ENCODE results near the gene OVOL1. TPM values are rescaled to one million over a fixed set of nuclear protein-coding genes. Genes with fewer than 3 reads are reported as not detected.

The OVOL1 gene
- 100 to 1,000 TPM in 1 of 5 donors, 10 to 100 TPM in 1, 1 to 10 TPM in 2, not detected in 1; 1.2 to 120 (median 9.9) TPM for total RNA-seq
- 1 to 10 TPM in 2 of 3 donors, under 1 TPM in 1; 0.92 to 7.8 (median 1.3) TPM for polyA plus RNA-seq
- long read RNA-seq, donor 1: 0 reads
- long read RNA-seq, donor 2, transcript OVOL1-201 (4 exons, 3,034 nt): major isoform, 6 of 6 reads
- long read RNA-seq, donor 2, partial matches to known transcripts: 0 of 6 reads
- long read RNA-seq, donor 2, other reads (novel, unspliced or antisense): 0 of 6 reads
- long read RNA-seq, donor 3, partial matches to known transcripts: 0 of 1 reads
- long read RNA-seq, donor 3, other reads (novel, unspliced or antisense): 0 of 1 reads
- long read RNA-seq, donor 4: 0 reads
- long read RNA-seq, donor 5: 0 reads
- long read RNA-seq, donor 6, partial matches to known transcripts: 0 of 3 reads
- long read RNA-seq, donor 6, other reads (novel, unspliced or antisense): 0 of 3 reads
- long read RNA-seq, donor 7, transcript OVOL1-201 (4 exons, 3,034 nt): major isoform, 6 of 6 reads
- long read RNA-seq, donor 7, partial matches to known transcripts: 0 of 6 reads
- long read RNA-seq, donor 7, other reads (novel, unspliced or antisense): 0 of 6 reads
- long read RNA-seq, donor 8: 0 reads
- long read RNA-seq, donor 9: 0 reads
- long read RNA-seq, donor 10, partial matches to known transcripts: 0 of 2 reads
- long read RNA-seq, donor 10, other reads (novel, unspliced or antisense): 0 of 2 reads

- intact Hi-C loops (cut with DNase I; ENCODE audit: low total_unique reads): no loop called here
- no peaks in the 10 kb centered on the region for H3K36me3 ChIP-seq
- DNase-seq: peak; percentile 88 to 94
- peak within 1 kb of the TSS; percentile 30 to 83 (median 56) for H3K27ac ChIP-seq
- H3K9me3 ChIP-seq: no peaks in the 10 kb centered on the region
- peaks cover 31 to 64% (median 61%) of the 10 kb centered on the region in 4 donors for H3K4me1 ChIP-seq
- 0 to 2% (median 1%) methylated on average over 6 to 112 of the region's 112 CpGs for WGBS, 5 donors
- H3K4me3 ChIP-seq: peak within 1 kb of the TSS; percentile 33 to 52 (median 37)
- peaks cover 19 to 56% (median 33%) of the 10 kb centered on the region in 3 donors for H3K27me3 ChIP-seq
- TF ChIP-seq POLR2AphosphoS5 (IDR thresholded peaks at IDR 0.05): peak in 2 of 3 donors; percentile 57 to 75
- no peak for TF ChIP-seq EP300 (IDR thresholded peaks at IDR 0.05)
Observed at GRCh38 chr11:65786786-65787636, at the start of gene OVOL1. Gene OVOL1, plus strand, starts transcription at chr11:65787063. Its CDS starts 311 bp downstream, at chr11:65787374.

DNA sequence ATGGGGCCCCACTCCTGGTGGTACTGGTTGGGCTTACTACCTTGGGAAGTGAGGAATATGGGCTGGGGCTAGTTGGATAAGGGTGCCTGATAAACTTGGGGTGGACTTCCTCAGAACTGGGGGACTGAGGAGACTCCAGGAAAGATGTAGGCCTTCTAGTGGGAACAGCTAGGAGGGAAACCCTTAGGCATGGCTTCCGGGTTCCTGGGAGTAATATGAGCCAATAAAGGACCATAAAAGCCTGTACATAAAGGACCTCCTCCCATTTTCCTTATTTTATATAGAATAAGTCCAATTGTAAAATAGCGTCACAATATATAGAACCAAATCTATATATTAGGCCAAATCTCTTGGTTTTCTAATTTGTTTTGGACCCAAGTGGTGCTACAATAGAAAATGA lies 47.8 kb upstream of the OVOL1 start:
- WGBS, 5 donors: 79 to 94% (median 85%) methylated on average over 2 of the region's 2 CpGs
- Histone ChIP-seq H3K4me1 (no peaks in the 10 kb centered on the region), H3K27ac (no peak overlapping the region), H3K27me3 (peaks cover 0 to 15% (median 0%) of the 10 kb centered on the region in 3 donors), H3K9me3 (no peaks in the 10 kb centered on the region), H3K4me3 (no peak overlapping the region), H3K36me3 (no peaks in the 10 kb centered on the region)
- TF ChIP-seq POLR2AphosphoS5 (IDR thresholded peaks at IDR 0.05) (no peak), EP300 (IDR thresholded peaks at IDR 0.05) (no peak), POLR2A (IDR thresholded peaks at IDR 0.05) (no peak)
- TF ChIP-seq, protein P1, sequence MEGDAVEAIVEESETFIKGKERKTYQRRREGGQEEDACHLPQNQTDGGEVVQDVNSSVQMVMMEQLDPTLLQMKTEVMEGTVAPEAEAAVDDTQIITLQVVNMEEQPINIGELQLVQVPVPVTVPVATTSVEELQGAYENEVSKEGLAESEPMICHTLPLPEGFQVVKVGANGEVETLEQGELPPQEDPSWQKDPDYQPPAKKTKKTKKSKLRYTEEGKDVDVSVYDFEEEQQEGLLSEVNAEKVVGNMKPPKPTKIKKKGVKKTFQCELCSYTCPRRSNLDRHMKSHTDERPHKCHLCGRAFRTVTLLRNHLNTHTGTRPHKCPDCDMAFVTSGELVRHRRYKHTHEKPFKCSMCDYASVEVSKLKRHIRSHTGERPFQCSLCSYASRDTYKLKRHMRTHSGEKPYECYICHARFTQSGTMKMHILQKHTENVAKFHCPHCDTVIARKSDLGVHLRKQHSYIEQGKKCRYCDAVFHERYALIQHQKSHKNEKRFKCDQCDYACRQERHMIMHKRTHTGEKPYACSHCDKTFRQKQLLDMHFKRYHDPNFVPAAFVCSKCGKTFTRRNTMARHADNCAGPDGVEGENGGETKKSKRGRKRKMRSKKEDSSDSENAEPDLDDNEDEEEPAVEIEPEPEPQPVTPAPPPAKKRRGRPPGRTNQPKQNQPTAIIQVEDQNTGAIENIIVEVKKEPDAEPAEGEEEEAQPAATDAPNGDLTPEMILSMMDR (IDR thresholded peaks at IDR 0.05): no peak
- no peak for DNase-seq
- intact Hi-C loops (cut with DNase I; ENCODE audit: low total_unique reads): no loop called here

DNA sequence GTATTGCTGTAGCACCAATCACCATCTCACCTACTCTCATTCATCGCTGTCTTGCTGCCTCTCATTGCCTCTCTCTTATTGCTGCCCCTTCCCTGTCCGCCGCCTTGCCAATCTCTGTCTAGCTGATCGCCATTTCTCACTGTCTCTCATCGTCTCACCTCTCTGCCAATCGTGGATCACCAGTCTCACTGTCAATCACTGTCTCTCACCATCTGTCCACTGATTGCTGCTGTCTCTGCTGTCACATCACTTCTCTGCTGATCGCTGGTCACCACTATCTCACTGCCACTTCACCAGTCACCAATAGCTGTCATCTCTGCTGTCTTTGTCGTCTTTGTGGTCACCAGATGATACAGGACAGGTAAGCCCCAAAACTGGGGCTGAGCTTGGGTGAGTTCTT lies 45.7 kb upstream of the OVOL1 start:
- Histone ChIP-seq H3K27ac (no peak overlapping the region), H3K9me3 (no peaks in the 10 kb centered on the region), H3K27me3 (peaks cover 0 to 15% (median 0%) of the 10 kb centered on the region in 3 donors), H3K36me3 (no peaks in the 10 kb centered on the region), H3K4me1 (no peaks in the 10 kb centered on the region), H3K4me3 (no peak overlapping the region)
- WGBS, 5 donors: 72 to 85% (median 82%) methylated on average over 8 of the region's 8 CpGs
- DNase-seq: no peak
- TF ChIP-seq, protein P1 (IDR thresholded peaks at IDR 0.05): no peak
- intact Hi-C loops (cut with DNase I; ENCODE audit: low total_unique reads): no loop called here

- 75 to 98% (median 86%) methylated on average over 1 of the region's 1 CpG for WGBS, 5 donors
- intact Hi-C loops (cut with DNase I; ENCODE audit: low total_unique reads): no loop called here
- DNase-seq: no peak
- Histone ChIP-seq H3K36me3 (no peaks in the 10 kb centered on the region), H3K27ac (no peak overlapping the region), H3K27me3 (peaks cover 0 to 15% (median 0%) of the 10 kb centered on the region in 3 donors), H3K4me1 (no peaks in the 10 kb centered on the region), H3K9me3 (no peaks in the 10 kb centered on the region), H3K4me3 (no peak overlapping the region)
- TF ChIP-seq POLR2A (IDR thresholded peaks at IDR 0.05) (no peak), POLR2AphosphoS5 (IDR thresholded peaks at IDR 0.05) (no peak), EP300 (IDR thresholded peaks at IDR 0.05) (no peak)
- TF ChIP-seq, protein P1 (IDR thresholded peaks at IDR 0.05): no peak
Observed at GRCh38 chr11:65742353-65742752, 44.5 kb upstream of the OVOL1 start.
